ENCODE results near the gene SP140.
"Not testable (repeated sequence)": the region's sequence is repeated elsewhere in the genome, so short reads cannot be mapped to it uniquely, and the experiment has no call there.

The SP140 gene

DNA sequence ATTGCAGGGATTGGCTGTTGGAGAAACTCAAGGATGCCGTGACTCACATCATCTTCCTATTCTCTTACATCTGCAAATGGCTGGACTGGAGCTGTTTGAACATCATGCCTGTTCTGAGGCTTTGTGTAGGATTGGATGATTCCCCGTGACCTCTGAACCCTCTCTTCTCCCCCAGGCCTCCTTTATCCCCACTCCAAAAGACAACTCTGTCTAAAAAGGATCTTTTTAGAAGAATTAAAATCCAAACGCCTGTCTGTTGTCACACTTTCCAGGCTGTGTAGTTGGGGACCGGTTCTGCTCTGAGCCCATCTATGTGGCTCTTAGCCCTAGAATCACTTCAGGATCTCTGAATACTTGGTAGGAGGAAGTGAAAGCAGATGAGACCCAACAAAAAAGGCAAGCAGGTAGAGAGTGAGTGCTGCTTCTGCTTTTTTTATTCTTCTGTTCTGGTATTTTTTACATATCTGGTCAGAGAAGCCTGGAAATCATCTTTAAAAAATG, 565 bp downstream of the SP140 start:
- no peak for DNase-seq

DNA sequence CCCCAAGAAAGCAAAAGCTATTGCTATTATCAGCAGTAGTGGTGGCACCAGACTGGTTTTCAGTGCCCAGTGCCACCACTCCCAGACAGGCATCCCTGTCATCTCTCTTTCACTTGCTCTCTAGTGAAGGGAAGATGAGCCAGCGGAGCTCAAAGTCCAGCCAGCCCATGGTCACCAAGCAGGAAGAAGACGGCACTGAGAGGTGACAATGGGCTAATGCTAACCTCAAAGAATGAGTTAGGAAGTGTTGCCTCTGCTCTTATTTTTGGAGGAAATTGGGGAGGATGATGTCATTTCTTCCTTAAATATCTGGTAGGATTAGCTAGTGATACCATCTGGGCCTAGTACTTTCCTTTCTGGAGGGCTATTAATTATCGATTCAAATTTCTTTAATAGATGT, 1.7 kb downstream of the SP140 start:
- no peak for DNase-seq

DNA sequence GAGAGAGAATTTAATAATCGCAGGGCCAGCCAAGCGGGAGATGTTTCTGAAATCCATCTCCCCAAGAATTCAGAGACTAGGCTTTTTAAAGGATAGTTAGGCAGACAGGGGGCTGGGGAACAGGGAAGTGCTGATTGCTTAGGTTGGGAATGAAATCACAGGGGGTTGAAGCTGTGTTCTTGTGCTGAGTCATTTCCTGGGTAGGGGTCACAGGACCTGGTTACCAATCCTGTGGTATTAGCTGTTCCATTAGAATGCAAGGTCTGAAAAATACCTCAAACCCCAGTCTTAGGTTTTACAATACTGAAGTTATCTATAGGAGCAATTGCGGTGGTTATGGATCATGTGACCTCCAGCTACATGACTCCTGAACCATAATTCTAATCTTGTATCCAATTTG, 4.6 kb downstream of the SP140 start:
- no peak for DNase-seq

DNA sequence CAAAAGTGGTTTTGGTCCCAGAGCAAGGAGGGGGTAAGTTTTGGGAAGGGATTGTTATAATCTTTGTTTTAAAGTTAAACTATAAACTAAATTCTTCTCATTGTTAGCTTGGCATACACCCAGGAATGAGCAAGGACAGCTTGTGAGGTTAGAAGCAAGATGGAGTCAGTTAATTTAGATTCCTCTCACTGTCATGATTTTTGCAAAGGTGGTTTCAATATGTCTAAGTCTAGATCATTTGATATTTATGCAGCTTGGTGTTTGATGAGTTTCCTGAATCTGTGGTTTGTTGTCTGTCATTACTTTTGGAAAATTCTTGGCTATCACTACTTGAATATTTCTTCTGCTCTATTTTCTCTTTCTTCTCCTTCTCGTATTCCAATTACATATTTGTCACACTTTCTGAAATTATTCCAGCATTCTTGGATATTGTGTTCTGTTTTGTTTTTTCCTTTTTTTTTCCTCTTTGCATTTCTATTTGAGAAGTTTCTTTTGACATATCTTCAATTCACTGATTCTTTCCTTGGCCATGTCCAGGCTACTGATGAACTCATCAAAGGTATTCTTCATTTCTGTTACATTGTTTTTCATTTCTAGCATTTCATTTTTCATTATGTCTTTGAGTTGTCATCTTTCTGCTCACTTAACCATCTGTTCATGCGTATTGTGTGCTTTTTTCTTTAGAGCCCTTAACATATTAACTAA, 5.1 kb downstream of the SP140 start:
- no peak for DNase-seq

DNA sequence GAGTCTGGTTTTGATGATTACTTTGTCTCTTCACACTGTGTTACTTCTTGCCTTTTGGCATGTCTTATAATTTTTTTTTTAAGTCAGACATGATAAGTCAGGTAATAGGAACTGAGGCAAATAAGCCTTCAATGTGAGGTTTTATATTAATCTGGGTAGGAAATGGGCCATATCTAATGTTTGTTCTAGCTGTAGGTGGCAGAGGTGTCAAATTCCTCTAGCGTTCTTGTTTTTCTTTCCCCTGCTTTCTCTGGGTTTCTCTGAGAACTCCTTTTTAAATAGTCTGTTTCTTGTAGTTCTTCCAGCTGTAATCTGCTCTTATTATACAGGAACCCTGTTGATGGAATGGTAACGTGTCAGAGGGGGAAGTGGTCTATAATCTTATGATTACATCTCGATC, 5.7 kb downstream of the SP140 start:
- DNase-seq: no peak

DNA sequence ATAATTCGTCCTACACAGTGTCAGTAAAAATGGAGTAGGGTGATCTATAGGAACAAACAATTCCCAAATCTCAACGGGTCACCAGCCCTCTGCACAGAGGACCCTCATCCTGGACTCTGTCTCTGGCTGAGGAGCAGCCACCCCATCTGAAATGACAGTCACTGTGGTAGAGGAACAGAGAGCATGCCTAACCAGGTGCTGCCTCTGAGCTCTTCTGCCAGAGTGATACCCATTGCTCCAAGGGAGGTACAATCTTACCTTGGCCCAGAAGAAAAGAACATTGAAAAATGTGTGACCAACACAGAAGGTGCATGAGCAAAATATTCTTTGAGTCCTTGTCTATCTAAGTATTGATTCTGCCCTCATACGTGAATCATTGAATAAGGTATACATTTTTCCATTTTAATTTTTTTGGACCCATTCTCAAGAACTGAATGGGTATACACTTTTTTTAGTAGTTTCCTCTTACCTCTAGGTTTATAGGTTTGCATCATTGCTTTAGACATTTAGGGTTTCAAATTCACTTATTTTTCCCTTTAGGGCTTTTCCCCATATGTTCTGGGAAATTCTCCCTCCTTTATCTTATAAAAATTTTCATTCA, 8.7 kb downstream of the SP140 start:
- no peak for DNase-seq

DNA sequence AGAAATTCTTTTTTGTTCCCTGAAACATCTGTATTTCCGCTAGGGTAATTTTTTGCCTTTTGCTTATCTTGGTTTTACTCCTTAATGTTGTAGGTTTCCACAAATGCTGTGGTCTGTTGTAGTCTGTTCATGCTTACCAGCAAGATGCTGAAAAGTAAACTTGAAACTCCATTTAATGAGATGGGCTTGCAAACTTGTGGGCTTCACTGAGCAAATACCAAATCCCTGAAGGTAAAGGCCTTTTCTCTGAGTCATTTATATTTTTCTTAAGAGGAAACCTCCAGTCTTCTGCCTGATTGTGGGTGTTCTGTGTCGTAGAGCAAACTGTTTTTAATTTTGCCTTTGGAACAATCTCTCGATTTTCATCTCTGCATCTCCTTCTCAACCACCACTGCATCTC, 9.3 kb downstream of the SP140 start:
- DNase-seq: no peak

DNA sequence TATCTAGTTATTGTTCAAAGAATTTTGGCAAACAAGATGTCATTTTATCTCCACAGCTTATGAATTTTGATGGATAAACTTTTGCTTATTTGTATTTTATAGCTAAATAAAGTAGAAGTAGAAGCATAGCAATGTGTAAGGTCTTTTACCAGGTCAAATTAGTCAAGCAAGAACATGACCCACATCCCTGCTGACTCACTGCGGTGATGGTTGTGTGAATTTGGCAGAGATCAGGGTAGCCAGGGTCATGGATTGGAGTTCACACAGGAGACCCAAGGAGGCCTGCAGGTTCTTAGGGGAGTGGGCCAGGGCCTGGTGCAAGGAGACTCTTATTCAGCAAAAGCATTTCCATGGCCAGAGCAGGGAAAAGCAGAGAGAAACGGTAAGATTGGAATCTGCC, 18.7 kb downstream of the SP140 start:
- no peak for DNase-seq

DNA sequence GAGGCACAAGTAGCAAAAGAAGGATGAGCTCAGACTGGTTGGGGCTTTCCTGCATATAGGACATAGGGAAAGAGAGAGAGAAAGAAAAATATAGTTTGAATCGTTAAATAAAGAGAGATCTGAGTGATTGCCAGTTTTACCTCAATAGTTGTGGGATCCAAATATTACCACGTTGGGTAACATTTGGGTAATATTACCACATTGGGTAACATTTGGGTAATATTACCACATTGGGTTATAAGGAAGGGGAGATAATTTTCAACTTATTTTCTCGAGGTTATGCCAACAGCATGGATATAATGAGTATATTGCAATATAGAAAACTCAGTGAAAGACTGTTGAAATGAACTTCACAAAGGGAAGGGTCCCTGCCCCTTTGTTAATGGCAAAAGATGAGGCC, 20.7 kb downstream of the SP140 start:
- DNase-seq: no peak

DNA sequence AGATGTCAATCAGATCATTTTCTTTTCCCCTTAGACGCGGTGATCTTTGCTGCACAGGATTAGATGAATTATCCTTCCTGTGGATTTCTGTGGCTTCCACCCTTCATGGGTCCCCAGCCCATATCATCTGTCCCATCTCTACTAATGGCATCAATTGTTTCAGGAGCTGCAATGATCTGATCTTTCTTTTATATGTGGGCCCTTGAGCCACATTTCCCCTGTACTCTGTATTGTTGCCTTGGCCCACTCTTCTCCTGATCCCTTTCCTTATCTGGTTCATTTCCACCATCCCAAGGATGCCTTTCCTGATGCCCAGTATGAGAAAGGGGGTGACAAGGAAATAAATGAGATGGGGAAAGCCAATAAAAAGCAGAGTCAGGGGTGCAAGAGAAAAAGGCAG, 24.7 kb downstream of the SP140 start:
- no peak for DNase-seq

DNA sequence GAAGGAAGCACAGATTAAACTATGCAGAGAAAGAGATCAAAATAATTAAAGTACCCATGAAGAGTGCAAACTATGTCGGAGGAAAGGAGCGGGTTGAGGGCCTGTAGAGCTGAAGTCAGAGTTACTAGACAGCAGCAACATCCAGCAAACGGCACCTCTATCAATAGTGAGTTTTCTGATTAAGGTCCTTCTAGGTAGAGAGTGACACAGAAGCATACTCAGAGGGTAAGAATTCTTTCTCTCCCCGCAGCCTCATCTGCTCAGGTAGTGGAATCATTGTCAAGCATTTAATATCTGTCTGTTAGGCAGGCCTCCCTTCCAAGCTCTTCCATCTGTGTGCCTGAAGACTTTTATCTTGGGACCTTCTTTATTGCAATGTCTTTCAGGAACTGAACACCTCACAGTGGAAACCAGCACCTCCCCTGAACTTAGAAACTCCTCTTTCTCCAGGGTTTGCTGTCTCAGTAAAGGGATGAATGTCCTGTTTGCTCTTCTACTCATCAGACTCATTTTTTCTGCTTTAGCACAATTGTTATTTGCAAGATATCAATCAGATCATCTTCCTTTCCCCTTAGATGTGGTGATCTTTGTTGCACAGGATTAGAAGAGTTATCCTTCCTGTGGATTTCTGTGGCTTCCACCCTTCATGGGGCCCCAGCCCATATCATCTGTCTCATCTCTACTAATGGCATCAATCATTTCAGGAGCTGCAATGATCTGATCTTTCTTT, 28.8 kb downstream of the SP140 start:
- DNase-seq: no peak

DNA sequence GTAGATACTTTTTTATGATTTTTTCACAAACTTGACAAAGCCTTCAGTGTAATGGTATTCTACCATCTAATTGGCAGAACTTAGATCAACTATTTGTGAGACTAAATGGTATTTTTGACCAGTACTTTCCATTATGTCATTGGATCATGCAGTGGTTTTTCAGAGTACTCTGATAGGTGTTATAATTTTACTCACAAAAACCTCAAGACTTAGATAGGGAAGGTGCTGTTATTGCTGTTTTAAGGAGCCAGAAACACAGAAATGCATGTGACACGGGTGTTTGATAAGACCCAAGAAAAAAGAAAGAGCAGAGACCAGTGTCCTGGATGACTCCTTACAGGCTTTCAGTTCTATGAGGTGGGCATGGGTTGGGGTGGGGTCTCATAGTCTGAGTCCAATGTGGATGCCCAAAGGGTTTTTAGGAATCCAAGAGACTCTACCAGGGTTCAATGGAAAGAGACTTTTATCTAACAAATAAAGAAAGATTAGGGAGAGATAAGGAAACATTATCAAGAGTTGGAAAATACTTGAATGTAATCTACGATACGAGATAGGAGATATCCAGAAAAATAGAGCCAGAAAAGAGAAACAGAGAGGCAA, 31.3 kb downstream of the SP140 start:
- DNase-seq: no peak

DNA sequence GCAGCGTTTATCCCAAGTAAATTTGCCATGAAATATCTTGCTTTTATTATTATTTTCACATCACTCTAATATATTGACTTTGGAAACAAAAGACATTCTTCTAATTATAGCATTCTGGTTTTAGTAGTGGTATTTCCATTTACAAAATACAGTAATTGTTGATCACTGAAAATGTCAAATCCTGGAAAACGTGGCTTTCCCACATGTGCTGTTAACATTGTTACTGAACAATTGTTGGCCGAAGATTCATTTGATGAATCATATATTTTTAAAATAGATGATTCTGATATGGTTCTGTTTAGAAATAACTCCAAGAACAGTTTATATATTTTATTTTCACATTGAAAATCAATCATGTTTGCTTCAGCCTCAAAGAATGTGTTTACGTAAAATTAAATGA, 32.9 kb downstream of the SP140 start:
- no peak for DNase-seq

DNA sequence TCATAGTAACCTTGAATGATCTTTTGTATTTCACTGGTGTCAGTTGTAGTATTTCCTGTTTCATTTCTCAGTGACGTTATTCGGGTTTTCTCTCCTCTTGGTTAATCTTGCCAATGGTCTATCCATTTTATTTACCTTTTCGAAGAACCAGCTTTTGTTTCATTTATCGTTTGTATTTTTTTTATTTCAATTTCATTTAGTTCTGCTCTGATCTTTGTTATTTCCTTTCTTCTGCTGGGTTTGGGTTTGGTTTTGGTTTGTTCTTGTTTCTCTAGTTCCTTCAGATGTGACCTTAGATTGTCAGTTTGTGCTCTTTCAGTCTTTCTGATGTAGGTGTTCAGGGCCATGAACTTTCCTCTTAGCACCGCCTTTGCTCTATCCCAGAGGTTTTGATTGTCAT, 36.7 kb downstream of the SP140 start:
- DNase-seq: no peak

DNA sequence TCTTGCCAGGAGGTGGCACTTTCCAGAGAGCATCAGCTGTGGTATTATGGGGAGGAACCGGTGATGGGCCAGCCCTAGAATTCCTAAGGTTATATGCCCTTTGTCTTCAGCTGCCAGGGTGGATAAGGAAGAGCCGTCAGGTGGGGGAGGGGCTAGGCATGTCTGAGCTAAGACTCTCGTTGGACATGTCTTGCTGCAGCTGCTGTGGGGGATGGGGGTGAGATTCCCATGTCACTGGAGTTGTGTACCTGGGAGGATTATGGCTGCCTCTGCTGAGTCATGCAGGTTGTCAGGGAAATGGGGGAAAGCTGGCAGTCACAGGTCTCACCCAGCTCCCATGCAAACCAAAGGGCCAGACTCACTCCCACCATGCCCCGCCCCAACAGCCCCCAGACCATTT, 39.4 kb downstream of the SP140 start:
- DNase-seq: not testable (repeated sequence)

DNA sequence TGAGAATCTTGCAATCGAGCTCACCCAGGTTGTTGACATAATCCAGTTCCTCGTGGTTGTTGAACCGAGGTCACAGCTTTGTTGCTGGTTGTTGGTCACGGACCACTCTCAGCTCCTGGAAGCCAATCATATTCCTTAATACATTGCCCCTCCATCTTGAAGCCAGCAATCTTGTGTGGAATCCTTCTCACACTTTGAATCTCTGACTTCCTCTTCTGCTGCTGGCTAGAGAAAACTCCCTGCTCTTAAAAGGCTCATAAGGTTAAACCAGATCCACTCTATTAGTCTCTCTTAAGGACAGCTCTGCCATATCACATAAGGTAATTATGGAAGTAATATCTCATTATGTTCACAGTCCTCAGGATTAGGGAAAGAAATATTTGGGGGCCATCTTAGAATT, 41.1 kb downstream of the SP140 start:
- DNase-seq: no peak

DNA sequence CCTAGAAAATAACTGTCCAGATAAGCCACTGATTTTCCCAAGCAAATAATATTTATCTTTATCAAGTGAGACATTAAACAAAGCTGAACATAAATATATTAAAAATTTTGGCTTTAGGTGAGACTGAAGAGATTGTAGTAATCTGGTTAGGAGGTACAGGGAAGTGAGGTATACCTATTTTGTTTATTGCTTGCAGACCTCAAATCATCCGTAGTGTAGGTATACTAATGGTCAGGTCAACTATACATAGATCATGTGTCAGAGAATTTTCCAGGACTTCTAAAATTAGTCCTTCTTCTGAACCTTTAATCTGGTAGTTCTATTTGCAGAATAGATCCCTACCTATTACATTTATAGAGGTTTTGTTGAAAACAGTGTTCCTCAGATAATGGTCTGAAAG, 41.5 kb downstream of the SP140 start:
- DNase-seq: no peak

DNA sequence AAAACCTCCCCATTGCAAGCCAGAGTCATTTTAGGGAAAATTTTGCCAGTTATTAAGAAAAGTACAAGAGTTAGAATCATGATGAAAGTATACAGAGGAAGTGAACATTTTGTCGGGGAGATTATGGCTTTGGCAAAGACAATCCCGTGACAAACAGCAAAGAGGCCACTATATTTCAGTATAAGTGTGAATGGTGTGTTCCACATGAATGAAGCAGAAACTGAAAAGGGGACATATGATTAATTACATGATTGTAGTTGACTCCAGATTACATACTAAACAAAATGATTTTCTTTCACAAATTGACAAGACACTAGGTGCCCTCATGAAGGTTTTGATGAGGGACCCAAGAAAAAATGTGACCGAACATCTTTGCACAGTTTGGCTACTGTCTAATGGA, 42.0 kb downstream of the SP140 start:
- no peak for DNase-seq

DNA sequence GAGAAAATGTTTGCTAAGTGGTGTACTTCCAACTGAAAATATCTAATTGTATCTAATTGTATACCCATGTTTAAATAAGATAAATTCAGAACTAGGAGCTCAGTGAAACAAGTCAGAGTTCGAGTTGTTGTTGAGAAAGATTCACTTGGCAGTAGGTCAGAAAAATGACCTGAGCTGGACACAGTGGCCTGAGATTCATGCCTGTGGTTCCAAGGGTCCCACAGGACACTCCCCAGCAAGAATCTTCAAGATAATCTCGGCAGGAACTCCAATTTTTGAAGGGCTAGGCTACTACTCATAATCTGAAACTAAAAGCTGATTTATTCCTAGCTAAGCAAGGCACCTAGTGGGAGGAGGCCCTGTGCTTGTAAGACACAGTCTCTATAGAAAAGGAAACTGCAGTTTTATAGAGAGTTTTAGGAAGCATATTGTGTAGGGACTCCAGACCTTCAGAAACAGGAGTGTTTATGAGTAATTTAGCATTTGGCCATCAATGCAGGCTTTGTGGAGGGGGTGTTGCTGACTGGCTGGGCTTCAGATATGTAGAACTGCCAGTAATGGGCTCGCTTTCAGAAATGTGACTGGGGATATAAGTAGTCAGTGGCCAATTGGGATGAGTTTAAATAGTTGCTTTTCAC, 43.2 kb downstream of the SP140 start:
- DNase-seq: no peak

DNA sequence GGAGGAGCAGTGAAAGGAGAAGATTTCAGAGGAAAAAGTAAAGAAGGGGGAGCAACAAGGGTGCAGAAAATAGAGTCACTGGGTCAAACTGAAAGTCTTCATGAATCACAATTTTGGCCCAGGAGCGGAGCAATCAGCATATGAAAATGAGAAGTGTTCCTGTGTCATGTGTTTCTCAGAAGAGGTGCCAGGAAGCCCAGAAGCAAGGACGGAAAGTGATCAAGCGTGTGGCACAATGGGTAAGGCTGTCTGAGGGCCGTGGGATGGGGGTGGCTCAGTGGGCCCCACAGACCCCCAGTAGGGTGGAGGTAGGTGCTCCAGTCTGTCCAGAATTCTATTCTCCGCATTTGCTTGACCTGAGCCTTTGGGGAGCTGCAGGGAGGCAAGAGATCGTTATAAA, 44.2 kb downstream of the SP140 start:
- no peak for DNase-seq

DNA sequence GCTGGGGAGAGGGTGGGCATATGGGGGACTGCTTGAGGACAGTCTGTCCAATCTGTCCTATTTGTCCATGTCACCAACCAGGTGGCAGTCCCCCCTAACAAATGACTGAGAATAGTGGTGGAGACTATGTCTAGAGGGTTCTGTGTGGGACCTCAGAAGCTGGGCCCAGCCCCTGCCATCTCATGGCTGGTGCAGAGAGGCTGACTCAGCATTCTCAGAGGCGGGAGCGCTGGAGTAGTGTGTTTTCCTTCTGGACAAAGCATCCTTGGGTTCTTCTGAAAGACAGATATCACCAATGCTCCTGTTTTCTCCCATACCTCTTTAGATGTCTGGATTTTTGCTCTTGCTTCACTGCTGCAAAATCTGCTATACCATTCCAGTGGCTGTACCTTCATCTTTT, 57.4 kb downstream of the SP140 start:
- no peak for DNase-seq

DNA sequence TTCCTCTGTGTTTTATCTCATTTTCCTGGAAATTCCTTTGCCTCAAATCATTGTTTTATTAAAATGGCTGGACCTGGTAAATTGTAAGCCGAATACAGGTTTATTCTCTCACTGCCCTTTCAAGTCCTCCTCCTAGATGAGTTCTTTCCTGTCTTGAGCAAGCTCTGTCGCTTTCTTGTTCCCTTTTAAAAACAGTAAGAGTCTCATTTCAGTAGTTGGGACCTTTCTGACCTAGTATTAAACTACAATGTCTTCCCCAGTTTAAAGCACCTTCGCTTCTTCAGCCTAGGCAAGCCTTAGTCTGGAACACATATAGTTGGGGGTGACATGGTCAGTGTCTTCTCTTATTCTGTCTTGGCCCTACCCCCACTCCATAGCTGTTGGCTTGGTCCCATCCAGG, 60.5 kb downstream of the SP140 start:
- no peak for DNase-seq

DNA sequence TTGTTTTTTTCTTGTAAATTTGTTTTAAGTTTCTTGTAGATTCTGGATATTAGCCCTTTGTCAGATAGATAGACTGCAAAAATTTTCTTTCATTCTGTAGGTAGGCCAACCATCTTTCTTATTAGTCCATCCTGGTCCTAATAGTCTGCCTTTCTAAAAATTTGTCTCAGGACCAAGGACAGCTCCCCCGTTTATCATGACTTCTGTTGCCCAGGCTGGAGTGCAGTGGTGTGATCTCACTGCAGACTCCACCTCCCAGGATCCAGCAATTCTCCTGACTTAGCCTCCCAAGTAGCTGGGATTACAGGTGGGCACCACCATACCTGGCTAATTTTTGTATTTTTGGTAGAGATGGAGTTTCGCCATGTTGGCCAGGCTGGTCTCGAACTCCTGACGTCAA, 63.8 kb downstream of the SP140 start:
- not testable (repeated sequence) for DNase-seq

Data from NCI-H524 treated with DMSO at 0.1 percent for 48 hours (cell line).